HCT116 (cell line): Measurements from ENCODE around the gene TNFRSF8.

Source experiments
- ATF3 ChIP-seq: IDR thresholded peaks from 2 replicates; pipeline ENCODE4 v1.6.1; 2012
- CTCF ChIP-seq, 3 experiments: fragments of 200-600 bp in 1 of 3; sonication (generic) in 1 of 3; IDR thresholded peaks in 2 of 3; conservative IDR thresholded peaks in 1 of 3; 2 replicates each; pipeline ENCODE4 v1.5.1; 2012 to 2017; ENCODE audit warnings: low read depth in 2 of 3, low read length in 2 of 3, antibody characterized with exemption in 1 of 3, borderline replicate concordance in 1 of 3, control low read depth in 1 of 3, mild to moderate bottlenecking in 1 of 3, mixed read lengths in 1 of 3, mixed run types in 1 of 3, moderate library complexity in 1 of 3; ENCODE audit not compliant: insufficient read depth in 1 of 3
- EZH2phosphoT487 ChIP-seq: fragments of 200-600 bp; IDR thresholded peaks from 2 replicates; pipeline ENCODE4 v1.6.1; 2018; ENCODE audit warnings: antibody characterized with exemption, borderline replicate concordance
- MAX ChIP-seq: IDR thresholded peaks from 2 replicates; pipeline ENCODE4 v1.6.1; 2012
- POLR2A ChIP-seq: IDR thresholded peaks from 2 replicates; pipeline ENCODE4 v1.7.0; 2011; ENCODE audit warnings: borderline replicate concordance; ENCODE audit not compliant: insufficient read depth, insufficient read length; ENCODE audit errors: extremely low read depth
- REST ChIP-seq: IDR thresholded peaks from 2 replicates; pipeline ENCODE4 v1.6.1; 2012; ENCODE audit warnings: low read depth
- TCF7L2 ChIP-seq: IDR thresholded peaks from 2 replicates; pipeline ENCODE4 v1.7.0; 2011; ENCODE audit warnings: borderline replicate concordance, inconsistent platforms; ENCODE audit not compliant: insufficient read depth, insufficient read length; ENCODE audit errors: extremely low read depth

- TF ChIP-seq EZH2phosphoT487 (no peak), REST (no peak), TCF7L2 (no peak), MAX (no peak), ATF3 (no peak), CTCF (IDR thresholded peaks at IDR 0.05 in 2 of 3, conservative IDR thresholded peaks at IDR 0.05 in 1 of 3; ENCODE audit: borderline replicate concordance in 1 of 3, insufficient read depth in 1 of 3, low read depth in 2 of 3, low read length in 2 of 3) (no peak), POLR2A (no peak)
These were observed 48.6 kb downstream of the TNFRSF8 start for GRCh38 chr1:12111741-12112140.
